NCI-H345 treated with DMSO at 0.1 percent for 48 hours (cell line): ENCODE measurements around the gene LCMT1.
"Not testable (repeated sequence)": the region's sequence is repeated elsewhere in the genome, so short reads cannot be mapped to it uniquely, and the experiment has no call there.

Experiments used
- DNase-seq: peaks from one replicate; lab custom pipeline; 2025; ENCODE audit not compliant: unreplicated experiment; lab: John Stamatoyannopoulos, UW

LCMT1 gene

GRCh38 chr16:25141648-25142047, 30.1 kb downstream of the LCMT1 start:
- DNase-seq: no peak

GRCh38 chr16:25143928-25144327, 32.4 kb downstream of the LCMT1 start:
- DNase-seq: no peak

- no peak for DNase-seq
Measured at GRCh38 chr16:25148568-25149215, 37.1 kb downstream of the LCMT1 start.

- DNase-seq: no peak
Measured at GRCh38 chr16:25151996-25152395, 40.5 kb downstream of the LCMT1 start.

- no peak for DNase-seq
Measured at GRCh38 chr16:25155553-25156460, 44.3 kb downstream of the LCMT1 start.

GRCh38 chr16:25157271-25157875, 45.8 kb downstream of the LCMT1 start:
- no peak for DNase-seq

- no peak for DNase-seq
Measured at GRCh38 chr16:25158401-25158800, 46.9 kb downstream of the LCMT1 start.

GRCh38 chr16:25161753-25162367, 50.3 kb downstream of the LCMT1 start:
- no peak for DNase-seq

- DNase-seq: no peak
Measured at GRCh38 chr16:25163683-25164082, 52.1 kb downstream of the LCMT1 start.

GRCh38 chr16:25165284-25165683, 53.7 kb downstream of the LCMT1 start:
- no peak for DNase-seq

GRCh38 chr16:25167920-25168319, 56.4 kb downstream of the LCMT1 start:
- not testable (repeated sequence) for DNase-seq

GRCh38 chr16:25171390-25171789, 59.8 kb downstream of the LCMT1 start:
- DNase-seq: no peak

GRCh38 chr16:25172831-25173230, 61.3 kb downstream of the LCMT1 start:
- no peak for DNase-seq

- DNase-seq: no peak
Measured at GRCh38 chr16:25174285-25174684, 62.7 kb downstream of the LCMT1 start.

- DNase-seq: no peak
Measured at GRCh38 chr16:25176136-25176535, 64.6 kb downstream of the LCMT1 start.

- DNase-seq: no peak
Measured at GRCh38 chr16:25177512-25177830, 65.9 kb downstream of the LCMT1 start.

- no peak for DNase-seq
Measured at GRCh38 chr16:25177831-25178688, 66.5 kb downstream of the LCMT1 start.

GRCh38 chr16:25181236-25181635, 69.7 kb downstream of the LCMT1 start:
- not testable (repeated sequence) for DNase-seq

GRCh38 chr16:25184771-25185170, 73.2 kb downstream of the LCMT1 start:
- no peak for DNase-seq

GRCh38 chr16:25187491-25187795, 75.9 kb downstream of the LCMT1 start:
- no peak for DNase-seq

- DNase-seq: no peak
Measured at GRCh38 chr16:25189305-25189704, 77.8 kb downstream of the LCMT1 start.
